ENCODE measurements around the gene MTG2.

Gene MTG2

GRCh38 chr20:62203378-62204030 lies 20.7 kb downstream of the MTG2 start:
- DNase-seq (ENCODE audit: low read depth in 3 of 3), result no peak

DNA sequence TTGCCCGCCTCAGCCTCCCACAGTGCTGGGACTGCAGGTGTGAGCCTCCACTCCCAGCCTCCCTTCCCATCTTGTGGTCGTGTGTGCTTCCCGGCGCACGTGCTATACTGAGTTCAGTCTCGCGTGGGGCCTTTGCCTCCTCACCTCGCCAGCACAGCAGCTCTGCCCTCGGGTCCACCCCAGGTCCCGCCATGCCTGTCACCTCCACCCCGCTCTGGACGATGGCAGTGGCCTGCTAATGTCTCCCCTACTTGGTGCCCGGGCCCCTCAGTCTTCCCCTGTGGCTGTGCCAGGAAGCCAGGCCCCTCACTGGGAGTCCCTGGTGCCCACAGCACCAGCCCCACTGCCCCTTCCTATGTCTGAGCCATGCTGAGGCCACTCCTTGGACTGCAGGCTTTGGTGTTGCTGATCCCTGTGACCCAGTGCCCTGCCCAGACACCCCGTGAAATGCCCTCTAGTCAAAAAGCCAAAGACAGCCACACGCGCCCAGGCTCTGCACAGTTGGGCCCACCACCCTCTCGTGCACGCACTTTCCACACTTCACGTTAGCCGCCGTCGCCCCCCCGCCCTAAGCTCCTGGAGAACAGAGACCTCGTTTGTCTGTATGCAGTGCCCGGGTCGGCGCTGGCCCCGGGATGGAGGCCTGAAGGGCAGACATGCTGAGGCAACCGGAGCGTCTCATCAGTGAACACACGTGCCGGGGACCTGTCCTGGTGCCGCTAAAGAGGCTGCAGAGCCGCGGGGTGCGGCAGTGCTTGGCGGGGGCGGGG lies 23.0 kb downstream of the MTG2 start:
- DNase-seq (ENCODE audit: low read depth in 3 of 3), result no peak

DNA sequence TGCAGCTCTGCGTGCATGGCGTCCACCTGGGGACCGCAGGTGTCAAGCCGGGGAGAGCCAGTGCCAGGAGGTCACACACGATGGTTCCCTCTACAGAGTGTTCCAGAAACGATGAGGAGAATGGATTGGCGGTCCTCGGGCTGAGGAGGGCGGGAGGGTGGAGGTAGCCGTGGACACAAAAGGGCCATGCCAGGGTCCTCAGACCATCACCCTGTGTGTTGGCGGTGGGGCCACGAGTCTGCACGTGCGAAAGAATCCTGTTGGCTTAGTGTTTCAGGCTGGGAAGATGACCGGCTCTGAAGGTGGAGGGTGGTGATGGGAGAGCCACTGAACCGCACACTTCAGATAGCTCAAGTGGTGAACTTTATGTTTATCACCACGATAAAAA lies 23.6 kb downstream of the MTG2 start:
- no peak for DNase-seq (ENCODE audit: low read depth in 3 of 3)

DNA sequence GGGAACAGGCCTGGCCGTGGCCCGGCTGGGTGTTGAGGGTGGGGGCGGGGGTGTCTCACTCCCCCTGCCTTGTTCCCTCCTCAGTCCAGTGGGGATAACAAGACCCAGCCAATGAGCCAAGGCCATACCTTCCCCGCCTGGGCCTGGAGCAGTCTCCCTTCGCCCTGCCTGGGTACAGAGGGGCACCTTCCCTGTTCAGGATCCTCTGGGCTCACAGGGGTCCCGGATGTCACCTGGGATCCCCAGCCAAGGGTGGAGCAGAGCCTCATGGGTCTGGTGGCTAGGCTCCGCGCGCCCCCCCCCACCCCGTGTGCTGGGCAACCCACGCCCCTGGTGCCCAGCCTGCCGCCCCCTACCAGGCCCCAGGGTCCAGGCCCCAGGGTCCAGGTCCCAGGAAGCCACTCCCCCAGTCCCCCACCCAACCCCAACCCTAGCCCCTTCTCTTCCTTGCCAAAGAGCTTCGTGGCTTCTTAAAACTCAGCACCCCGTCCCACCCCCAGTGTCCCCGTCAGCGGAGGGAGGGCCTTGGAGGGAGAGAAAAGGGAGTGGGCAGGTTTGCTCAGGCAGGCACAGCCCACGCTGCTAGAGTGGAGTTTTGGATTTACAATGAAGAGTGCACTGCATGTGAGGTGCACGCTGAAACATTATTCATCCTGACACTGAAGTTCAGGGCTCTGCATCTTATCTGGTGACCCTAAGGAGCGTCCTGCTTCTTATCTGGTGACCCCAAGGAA lies 25.4 kb downstream of the MTG2 start:
- no peak for DNase-seq (ENCODE audit: low read depth in 3 of 3)

DNA sequence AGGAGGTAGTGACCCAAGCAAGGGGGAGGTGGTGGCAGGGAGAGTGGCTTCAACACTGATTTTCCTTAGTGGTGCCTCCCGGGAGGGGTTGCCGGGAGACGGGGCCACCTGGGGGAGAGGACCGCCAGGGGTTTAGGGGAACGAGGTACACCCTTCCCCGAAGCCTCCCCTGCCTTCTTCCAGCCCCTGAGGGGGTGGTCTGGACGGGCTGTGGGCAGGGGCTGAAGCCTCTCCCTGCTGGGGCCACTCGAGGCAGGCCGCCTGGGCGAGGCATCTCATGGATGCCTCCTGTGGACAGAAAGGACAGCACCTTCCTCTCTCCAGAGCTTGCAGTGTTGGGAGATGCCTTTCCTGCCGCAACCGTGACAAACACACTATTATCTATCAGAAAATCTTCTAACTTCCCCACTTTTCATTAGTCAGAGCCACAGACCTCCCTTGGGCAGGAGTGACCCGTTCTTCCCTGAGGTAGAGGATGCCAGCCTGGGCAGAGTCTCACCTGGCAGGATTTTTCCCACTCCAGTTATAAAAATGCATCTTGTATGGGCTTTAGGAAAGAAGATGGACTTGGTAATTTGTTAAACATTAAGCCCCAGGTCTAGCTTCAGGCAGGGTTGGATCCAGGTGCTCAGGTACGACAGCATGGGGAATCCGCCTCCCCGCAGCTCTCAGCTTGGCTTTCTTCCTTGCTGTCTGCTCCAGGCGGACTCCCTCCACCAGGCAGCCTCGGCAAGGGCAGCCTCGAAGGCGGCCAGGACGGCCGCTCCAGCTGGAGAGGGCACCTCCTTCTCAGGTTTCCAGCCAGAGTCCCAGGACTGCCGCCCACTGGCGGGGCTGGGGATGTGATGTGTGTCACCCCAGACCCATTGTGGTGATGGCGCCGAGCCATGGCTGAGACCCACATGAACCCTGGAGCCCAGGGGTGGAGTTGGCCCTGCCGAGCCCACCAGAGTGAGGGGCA lies 26.2 kb downstream of the MTG2 start:
- no peak for DNase-seq (ENCODE audit: low read depth in 3 of 3)

DNA sequence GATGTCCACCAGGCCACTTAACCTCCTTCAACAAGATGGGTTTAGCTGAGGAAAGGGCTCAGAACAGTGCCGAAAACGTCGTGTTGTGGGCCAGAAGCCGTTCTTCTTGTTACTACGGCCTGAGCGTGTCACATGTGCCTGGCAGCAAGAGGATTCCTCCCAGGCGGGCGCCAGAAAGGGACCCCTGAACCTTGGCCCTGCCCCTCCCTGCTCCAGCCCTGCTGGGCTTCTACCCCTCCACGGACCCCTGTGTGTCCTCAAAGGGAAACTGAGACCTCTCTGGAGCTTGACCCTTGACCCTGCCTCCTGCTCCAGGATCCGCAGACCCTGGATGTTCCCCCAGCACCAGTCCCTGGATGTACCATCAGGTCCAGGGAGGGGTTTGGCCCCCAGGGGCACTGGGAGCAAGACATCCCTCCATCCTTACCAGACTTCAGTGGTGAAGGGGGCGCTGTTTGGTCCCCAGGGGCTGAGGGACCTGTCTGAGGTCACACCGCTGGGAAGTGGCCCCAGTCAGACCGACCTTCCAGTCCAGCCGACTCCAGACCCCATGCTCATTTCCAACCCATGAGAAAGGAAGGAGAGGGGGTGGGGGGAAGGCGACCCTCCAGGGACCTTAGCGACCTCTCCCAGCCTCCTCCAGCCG lies 27.1 kb downstream of the MTG2 start:
- DNase-seq (ENCODE audit: low read depth in 3 of 3), result no peak

DNA sequence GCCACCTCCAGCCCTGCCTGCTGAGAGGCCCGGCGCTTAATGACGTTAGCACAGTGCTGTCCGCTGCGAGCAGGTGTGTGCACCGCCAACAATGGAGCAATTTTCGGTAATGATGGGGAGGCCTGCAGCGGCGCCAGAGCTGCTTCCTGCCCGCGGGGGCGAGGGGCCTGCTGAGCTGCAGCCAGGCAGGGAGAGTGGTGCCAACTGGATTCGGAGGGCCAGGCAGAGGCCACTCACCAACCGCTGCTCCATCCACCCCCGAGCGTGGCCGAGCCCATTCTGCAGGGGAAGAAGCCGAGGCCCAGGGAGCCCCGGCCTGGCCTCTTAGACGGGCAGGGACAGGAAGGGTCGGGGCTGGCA lies 27.6 kb downstream of the MTG2 start:
- DNase-seq (ENCODE audit: low read depth in 3 of 3), result no peak

GRCh38 chr20:62211216-62211615 lies 28.4 kb downstream of the MTG2 start:
- DNase-seq (ENCODE audit: low read depth in 3 of 3), result no peak

DNA sequence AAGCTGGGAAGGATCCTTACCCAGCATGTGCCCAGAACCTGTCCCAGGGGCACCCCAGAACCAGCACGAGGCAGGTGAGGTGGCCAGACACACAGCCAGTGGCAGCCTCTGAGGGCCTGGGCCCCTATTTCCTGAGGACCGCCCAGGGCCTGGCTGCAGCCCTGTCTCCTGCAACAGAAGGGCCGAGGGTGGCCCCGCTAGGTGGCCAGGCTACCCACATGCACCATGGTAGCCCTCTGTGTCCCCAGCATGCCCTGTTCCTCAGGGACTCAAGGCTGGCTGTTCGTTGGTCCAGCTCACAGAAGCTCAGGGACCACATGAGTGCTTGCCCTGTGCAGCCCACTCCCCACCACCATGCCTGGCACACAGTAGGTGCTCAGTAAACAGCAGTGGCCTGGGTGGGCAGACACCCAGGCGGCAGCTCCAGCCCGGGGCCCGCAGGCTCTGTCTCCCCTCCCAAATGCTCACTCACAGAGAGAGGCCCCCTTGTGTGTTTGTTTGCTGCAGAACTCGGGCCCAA lies 29.0 kb downstream of the MTG2 start:
- DNase-seq (ENCODE audit: low read depth in 3 of 3), result no peak

- DNase-seq (ENCODE audit: low read depth in 3 of 3), result no peak
Measured at GRCh38 chr20:62212299-62212698, 29.5 kb downstream of the MTG2 start.

DNA sequence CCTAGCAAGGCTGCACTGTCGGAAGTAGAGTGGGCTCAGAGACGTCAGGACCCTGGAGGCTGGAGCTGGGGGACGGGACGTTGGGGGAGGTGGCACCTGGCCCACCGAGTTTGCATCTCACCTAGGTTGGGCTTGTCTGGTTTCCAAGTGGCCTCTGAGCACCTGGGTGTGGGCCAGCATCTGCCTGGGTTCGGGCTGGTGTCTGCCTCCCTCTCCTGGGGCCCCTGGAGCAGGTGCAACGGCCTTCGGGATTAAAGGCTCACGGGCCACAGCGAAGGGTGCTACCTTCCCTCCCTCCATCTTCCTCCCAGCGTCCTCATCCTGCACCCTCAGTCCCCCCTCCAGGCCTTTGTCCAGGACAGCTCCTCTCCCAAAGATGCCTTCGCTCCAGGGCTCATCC lies 31.2 kb downstream of the MTG2 start:
- DNase-seq (ENCODE audit: low read depth in 3 of 3), result no peak

DNA sequence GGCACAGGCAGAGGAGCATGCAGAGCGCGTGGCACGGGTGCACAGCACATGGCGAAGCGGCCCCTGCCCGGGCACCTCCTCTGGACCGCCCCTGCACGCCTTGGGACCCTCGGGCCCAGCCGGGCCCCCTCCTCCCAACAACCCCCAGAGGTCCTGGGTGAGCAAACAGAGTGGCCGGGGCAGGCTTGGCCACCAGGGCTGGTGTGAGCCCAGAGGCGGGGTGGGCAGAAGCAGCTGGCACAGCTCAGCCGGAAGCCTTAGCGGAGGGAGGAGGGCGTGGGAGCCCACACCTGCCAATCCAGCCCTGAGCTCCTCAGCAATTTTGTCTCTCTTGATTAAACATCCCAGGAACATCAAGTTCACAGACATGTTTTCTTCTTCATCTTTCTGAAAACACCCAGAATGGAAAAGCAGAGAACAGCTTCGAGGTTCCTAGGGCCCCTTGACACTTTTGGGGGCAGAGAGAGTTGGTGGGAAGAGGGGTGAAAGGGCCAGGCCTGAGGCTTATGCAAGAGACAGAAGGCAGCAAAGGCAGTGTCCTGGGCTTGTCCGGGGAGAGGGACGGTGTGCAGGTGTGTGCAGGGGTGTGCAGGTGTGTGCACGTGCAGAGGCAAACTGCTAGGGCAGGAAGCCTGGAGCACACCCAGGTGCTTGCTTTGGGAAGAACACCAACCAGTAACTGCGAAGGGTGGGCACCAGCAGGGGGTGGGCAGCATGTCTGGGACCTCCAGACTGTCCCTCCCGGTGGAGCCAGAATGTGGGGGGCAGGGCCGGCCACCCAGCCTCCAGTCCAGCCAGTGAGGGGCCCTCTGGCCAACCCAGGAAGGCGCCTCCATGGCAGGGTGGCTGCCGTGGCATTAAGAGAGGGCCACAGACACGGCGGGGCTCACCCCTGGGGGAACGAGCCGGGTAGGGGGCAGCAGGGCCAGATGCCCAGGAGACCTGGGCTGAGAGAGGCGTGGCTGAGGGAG lies 32.5 kb downstream of the MTG2 start:
- no peak for DNase-seq (ENCODE audit: low read depth in 3 of 3)

GRCh38 chr20:62215991-62216635 lies 33.3 kb downstream of the MTG2 start:
- no peak for DNase-seq (ENCODE audit: low read depth in 3 of 3)

DNA sequence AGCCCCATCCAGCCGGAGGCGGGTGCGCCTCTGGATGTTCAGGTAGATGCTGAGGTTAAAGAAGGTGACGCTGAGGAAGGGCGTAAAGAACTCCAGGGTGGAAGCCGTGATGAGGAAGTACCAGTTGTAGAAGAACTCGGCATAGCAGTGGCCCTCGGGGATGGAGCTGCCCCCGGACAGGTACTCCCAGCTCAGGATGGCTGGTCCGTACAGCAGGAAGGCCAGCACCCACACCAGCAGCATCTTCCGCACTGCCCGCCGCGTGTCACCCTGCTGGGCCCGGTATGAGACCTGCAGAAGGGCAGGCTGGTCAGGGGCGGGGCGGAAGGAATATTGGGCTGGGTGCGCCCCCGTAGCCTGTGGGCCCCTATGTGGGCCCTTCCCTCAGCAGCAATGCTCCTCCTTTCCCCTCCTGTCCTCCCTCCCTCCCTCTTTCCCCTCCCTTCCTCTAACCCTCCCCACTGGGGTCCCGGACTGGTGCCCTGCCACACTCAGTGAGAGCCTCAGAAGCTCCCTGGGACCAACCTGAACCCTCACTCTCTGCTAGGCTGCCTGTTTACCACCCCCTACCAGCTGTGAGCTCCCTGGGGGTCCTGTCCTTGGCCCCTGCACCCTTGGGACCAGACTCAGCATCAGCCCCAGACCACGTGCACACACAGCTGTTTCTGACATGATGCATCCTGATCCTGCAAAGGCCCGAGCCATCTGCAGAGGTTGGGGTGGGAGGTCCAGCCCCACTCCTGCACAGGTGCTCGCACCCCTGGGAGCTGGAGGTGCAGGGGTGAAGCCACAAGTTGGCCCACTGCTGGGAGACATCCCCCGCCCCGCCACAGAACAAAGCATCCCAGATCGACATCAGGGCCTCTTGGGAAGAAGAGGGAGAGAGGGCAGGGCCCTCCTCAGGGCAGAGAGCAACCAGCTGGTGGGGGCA lies 34.1 kb downstream of the MTG2 start:
- DNase-seq (ENCODE audit: low read depth in 3 of 3), result no peak

GRCh38 chr20:62217913-62218773 lies 35.3 kb downstream of the MTG2 start:
- DNase-seq (ENCODE audit: low read depth in 3 of 3), result no peak

GRCh38 chr20:62219101-62219991 lies 36.5 kb downstream of the MTG2 start:
- DNase-seq (ENCODE audit: low read depth in 3 of 3), result no peak

Data from stimulated activated CD4-positive, alpha-beta T cell treated with anti-CD3 and anti-CD28 coated beads, TNF-alpha, amount 100 ng/mL, for 48 hours (primary cell).